ENCODE data around the gene PLCB1.

Gene PLCB1

DNA sequence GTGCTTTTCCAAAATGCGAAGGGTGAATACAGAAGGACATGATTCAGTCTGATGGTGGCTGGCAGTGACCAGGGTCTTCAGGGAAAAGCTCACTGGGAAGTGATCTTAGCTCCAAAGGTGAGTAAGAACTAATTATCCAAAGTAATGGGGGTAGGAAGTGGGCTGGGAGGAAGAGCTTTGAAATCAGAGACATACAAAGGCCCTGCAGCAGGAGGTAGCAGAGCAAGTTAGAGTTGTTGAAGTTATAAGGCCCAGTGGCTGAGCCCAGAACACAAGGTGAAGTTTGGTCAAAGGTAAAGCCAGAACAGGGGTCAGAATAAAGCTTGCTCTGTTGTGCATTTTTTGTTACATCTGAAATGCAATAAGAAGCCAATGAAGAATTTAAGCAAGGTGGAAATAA, 81.2 kb downstream of the PLCB1 start:
- DNase-seq = no peak

DNA sequence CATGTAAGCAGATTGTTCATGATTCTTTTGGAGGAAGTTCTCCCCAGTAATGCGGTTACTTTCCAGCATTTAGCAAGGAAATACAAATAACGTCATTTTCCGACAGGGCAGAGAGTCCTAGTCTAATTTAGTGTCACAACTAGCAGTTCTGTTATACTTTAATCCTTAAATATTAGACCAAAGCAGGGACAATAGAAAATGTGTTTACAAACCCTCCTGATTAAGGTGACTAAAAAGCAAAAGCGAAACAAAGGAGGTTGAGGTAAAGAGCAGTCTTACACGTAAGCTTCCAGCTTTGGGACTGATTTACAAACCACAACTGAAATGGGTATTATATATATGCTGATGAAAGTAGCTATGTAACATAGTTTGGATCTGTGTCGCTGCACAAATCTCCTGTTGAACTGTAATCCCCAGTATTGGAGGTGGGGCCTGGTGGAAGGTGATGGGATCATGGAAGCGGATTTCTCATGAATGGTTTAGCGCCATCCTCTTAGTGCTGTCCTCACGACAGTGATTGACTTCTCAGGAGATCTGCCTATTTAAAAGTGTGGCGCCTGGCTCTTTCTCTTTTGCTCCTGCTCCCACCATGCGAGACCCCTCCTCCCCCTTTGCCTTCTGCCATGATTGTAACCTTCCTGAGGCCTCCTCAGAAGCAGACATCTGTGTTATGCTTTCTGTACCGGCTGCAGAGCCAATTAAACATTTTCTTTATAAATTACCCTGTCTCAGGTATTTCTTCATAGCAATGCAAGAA, 81.9 kb downstream of the PLCB1 start:
- no peak for DNase-seq

DNA sequence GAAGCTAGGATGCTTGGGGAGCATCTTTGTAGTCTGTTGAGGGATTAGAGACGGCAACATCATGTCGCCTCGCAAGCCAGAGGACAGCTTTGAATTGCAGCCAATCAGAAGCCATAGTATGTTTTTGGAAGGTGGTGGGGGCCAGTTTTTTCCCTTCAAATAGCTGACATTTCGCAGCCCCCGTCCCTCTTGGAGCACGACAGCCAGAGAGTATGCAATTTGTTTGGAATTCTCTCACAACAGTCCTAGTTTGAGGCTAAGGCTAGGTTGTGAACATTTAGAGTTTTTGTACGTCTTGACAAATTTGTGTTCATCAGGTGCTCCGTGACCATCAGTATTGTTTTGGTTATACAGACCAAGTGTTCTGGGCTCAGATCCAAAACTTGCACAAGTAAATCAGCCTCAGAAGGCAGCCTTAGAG, 83.3 kb downstream of the PLCB1 start:
- no peak for DNase-seq

DNA sequence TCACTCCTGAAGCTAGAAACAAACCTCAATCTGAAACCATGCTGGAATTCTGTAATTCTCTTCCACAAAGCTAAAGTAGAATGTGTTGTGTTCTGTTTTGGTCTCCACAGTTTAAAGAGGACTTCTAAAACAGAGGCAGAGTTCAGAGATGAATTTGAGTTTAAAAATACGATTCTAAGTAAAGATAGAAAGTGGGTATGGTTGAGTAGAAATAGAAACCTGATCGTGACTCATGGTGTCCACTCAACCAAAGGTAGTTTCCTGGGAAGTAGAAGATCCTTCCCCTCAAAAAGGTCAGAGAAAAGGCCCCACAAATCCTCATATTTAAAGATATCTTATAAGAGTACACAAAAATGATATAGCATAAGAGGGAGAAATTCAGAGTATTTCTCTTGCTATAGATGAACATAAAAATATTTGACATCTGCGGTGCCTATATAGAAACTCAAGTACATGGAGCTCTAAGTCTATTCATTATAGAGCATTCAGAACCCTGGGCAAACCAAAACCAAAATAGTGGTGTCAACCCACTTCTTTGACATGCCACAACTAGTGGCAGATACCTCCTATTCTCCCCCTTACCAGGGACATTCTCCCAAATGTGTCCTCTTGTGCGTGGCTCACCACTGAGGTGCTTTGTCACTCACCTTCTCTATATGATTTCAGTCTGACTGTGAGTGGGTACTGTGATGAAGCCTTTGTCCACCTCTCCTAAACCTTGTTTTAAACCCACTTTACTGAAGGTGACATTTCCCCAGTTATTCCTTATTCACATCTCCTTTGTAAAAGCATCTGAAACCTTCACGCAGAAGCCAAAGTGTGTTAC, 84.5 kb downstream of the PLCB1 start:
- DNase-seq = no peak

DNA sequence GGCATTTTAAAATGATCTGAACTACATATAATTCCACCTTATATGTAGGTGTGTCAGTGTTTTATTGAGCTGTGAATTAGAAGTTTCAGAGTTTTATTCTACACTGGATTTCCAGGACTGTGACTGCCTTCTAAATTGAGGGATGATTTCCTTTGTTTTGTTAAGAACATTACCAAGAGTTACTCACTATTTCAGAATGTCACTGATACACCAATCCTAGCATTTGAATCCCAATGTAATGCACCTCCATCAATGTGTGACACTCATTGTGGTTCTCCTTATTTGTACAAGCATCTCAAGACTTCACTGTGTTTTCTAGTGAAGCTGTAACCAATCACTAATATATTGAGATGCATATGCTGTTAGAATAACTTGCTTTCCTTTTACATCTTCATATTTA, 86.8 kb downstream of the PLCB1 start:
- DNase-seq = no peak

DNA sequence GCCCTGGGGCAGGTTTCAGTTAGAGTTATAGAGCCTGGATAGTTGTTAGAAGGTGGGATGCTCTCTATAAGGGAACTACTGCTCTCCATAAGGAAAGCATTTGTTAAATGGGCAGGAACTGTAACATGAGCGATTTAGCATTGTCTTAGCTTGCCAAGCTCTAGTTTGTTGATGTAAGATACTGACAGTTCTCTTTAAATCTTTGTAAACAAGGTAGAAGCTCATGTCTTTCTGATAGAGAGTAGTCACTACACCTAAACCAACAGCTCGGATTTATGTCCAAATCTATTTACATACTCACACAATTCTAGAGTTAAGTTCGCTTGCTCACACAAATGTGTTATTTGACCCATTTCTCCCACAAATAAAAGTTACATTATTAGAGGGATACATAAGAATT, 87.3 kb downstream of the PLCB1 start:
- DNase-seq = no peak

GRCh38 chr20:8220716-8221115, 88.7 kb downstream of the PLCB1 start:
- no peak for DNase-seq

GRCh38 chr20:8221887-8222419, 89.9 kb downstream of the PLCB1 start:
- no peak for DNase-seq

- DNase-seq = no peak
Observed at GRCh38 chr20:8223091-8223870, 91.2 kb downstream of the PLCB1 start.

- DNase-seq = no peak
Observed at GRCh38 chr20:8225658-8226057, 93.6 kb downstream of the PLCB1 start.

- DNase-seq = no peak
Observed at GRCh38 chr20:8226106-8226505, 94.0 kb downstream of the PLCB1 start.

DNA sequence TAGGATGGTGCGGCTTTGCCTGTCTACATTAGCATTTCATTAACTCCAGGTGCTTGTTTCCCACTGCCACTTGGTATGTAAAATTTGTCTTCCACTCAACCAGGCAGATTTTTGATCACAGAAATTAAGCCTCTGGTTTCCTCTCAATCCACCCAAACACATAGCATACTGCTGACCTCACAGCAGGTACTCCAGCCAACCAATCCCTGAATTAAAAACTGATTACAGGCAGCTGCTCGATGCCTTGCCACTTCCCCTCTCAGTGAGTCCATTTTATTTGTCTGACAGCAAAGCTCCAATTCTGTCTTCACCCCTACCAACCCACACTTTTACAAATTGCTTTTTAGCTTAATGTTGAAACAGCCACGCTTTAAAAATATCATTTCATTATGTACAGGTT, 95.2 kb downstream of the PLCB1 start:
- no peak for DNase-seq

DNA sequence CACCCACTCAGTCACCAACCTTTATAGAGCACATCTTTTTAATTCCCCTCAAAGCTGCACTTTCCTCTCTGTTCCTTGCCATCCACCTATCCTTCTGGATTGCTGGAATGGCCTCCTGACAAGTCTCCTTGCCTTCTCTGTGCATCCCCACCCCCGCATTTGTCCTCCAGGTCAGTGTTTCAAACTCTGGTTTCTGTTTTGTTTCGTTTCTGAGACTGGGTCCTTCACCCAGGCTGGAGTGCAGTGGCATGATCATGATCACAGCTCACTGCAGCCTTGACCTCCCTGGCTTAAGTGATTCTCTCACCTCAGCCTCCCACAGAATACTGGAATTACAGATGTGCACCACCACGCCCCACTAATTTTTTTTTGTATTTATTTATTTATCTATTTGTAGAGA, 96.2 kb downstream of the PLCB1 start:
- no peak for DNase-seq

DNA sequence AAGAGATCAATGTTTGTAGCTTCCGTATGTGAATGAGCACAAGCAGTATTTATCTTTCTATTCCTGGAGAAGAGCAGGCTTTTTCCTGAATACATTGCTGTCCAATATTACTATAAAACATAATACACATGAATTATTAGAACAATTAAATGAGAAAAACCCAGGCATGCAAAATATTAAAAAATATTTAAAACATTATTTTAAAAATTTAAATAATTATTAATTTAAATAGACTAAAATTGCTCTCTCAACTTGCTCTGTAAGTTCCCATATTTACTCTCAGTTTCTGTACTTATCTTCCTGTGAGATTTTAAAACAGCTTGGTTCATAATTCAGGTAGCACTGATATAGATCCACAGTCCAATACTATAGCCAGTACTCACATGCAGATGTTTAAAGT, 97.0 kb downstream of the PLCB1 start:
- DNase-seq = no peak

GRCh38 chr20:8231038-8231437, 99.0 kb downstream of the PLCB1 start:
- no peak for DNase-seq

GRCh38 chr20:8232332-8232731, 100.3 kb downstream of the PLCB1 start:
- no peak for DNase-seq

- no peak for DNase-seq
Observed at GRCh38 chr20:8234580-8234979, 102.5 kb downstream of the PLCB1 start.

- DNase-seq = no peak
Observed at GRCh38 chr20:8242066-8242465, 110.0 kb downstream of the PLCB1 start.

- no peak for DNase-seq
Observed at GRCh38 chr20:8242827-8243724, 111.0 kb downstream of the PLCB1 start.

GRCh38 chr20:8244637-8245036, 112.6 kb downstream of the PLCB1 start:
- DNase-seq = no peak

- DNase-seq = no peak
Observed at GRCh38 chr20:8246153-8246552, 114.1 kb downstream of the PLCB1 start.

DNA sequence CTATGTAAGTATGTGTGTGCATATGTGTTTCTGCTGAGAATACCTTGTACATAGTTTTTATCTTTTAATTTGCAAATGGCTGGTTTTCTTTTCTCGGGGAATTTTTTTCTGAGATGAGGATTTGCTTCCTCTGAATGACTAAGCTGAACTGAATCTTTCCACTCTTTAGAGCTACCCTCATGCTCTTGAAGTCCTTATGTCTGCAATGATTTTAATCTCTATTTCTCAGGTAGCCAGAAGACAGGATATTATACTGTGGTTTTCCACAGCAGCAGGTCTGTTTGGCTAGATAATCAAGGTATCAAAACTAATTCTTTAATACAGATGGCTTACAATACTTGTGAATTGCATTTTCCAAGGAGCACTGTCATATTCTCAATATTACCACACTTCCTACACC, 114.7 kb downstream of the PLCB1 start:
- no peak for DNase-seq

All from NCI-H526 (cell line).